HG02852 (cell line): ENCODE measurements around the gene SCGB1D2.
"Not testable (repeated sequence)": the region's sequence is repeated elsewhere in the genome, so short reads cannot be mapped to it uniquely, and the experiment has no call there.

Experiments used
- ATAC-seq: cut with Tn5 transposase; IDR thresholded peaks from one replicate; pipeline ENCODE4 v1.9.1; 2021; ENCODE audit warnings: mild to moderate bottlenecking, moderate library complexity; ENCODE audit not compliant: unreplicated experiment

SCGB1D2 gene

GRCh38 chr11:62242021-62242420, at the start of gene SCGB1D2:
SCGB1D2 (plus strand) TSS chr11:62242239; CDS start chr11:62242308, 69 bp downstream.
- ATAC-seq, result no peak

DNA sequence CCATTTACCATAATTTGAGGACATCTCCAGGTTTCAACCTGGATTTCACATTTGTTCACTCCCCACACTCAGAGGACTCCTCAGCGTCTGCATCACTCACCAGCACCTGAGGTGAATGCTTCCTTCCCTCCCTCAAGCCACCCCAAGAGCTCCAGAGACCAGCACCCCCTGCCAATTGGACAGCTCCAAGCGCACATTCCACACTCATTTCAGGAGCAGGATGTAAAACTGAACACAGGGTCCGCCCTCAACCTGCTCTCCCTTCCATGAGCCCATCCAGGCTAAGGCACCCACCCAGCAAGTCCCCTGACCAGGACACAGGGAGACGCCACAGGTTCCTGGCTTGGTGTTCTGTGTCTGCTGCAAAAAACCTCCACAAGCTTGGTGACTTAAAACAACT, 48.1 kb upstream of the SCGB1D2 start:
- no peak for ATAC-seq

GRCh38 chr11:62195010-62195409, 47.0 kb upstream of the SCGB1D2 start:
- not testable (repeated sequence) for ATAC-seq

DNA sequence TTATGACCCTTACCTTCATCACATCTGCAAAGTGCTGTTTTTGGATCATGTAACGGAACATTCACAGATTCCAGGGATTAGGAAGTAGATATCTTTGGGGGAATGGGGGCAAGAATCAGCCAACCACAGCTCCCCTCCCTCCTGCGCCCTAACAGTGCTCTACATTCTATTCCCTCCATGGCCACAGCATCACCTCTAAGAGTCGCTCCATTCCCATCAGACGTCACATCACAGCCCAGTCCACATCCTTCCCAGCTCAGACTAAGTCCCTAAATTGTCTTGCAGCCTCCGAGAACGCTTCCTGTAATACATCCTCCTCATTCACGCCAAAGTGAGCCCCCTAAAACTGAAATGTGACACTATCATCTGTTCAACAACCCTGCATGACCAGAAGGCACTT, 46.1 kb upstream of the SCGB1D2 start:
- no peak for ATAC-seq

GRCh38 chr11:62197400-62197799, 44.6 kb upstream of the SCGB1D2 start:
- ATAC-seq, result not testable (repeated sequence)

DNA sequence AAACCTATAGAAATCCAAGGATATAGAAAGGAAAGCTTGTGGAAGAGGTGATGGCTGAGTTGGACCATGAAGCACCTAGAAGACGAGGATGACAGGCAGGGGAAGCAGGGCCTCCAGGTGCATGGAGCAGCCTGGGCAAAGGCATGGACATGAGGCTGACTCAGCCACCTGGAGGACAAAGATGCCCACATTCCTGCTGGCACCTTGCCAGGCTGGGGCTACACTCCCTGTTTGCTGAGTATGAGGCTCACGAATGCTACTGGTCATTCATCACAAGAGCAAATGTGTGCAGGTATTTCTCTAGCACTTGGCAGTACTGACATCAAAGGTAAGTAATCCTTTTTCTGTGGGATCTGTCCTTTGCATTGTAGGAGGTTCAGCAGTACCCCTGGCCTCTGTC, 40.7 kb upstream of the SCGB1D2 start:
- no peak for ATAC-seq

GRCh38 chr11:62202910-62203309, 39.1 kb upstream of the SCGB1D2 start:
- ATAC-seq, result no peak

- no peak for ATAC-seq
These were observed 37.6 kb upstream of the SCGB1D2 start for GRCh38 chr11:62204430-62204829.

DNA sequence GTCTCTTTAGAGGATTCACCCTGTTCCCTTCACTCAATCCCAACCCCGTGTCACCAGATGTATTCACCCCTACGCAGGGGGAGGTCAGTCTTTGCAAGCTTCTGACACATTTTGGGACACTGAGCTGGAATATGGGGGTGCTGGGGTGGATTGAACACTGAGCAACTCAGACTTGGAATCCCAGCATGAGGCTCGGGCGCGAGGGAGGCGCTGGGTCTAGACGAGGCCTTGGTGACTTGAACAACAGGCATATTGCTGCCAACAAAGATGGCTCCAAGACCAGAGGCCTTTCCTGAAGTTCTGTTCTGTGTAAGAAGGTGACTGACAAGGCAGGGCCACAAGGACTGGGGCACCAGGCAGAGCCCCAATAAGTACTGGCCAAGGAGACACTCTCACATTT, 36.6 kb upstream of the SCGB1D2 start:
- no peak for ATAC-seq

DNA sequence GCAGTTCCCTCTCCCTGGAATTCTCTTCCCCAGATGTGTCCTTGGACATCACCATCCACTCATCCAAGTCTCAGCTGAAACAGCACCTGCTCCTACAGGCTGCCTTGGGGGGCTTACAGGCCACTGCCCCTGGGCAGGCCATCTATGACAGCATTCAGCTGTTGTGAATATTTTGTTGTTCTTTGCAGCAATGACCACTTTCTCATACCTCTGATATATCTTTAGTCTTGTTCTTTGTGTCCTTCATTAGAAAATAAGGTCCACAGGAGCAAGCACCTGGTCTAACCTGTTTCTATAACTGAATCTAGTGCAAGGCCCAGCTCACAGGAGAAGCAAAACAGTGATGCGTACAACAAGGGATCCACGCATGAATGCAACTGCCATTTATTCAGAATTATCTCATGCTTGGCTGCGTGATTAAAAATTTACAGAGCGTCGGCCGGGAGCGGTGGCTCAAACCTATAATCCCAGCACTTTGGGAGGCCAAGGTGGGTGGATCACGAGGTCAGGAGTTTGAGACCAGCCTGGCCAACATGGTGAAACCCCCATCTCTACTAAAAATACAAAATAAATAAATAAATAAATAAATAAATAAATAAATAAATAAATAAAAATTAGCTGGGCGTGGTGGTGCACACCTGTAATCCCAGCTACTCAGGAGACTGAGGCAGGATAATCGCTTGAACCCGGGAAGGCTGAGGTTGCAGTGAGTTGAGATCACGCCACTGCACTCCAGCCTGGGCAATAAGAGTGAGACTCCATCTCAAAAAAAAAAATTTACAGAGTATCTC, 35.6 kb upstream of the SCGB1D2 start:
- not testable (repeated sequence) for ATAC-seq

- ATAC-seq, result no peak
These were observed 33.3 kb upstream of the SCGB1D2 start for GRCh38 chr11:62208785-62209144.

DNA sequence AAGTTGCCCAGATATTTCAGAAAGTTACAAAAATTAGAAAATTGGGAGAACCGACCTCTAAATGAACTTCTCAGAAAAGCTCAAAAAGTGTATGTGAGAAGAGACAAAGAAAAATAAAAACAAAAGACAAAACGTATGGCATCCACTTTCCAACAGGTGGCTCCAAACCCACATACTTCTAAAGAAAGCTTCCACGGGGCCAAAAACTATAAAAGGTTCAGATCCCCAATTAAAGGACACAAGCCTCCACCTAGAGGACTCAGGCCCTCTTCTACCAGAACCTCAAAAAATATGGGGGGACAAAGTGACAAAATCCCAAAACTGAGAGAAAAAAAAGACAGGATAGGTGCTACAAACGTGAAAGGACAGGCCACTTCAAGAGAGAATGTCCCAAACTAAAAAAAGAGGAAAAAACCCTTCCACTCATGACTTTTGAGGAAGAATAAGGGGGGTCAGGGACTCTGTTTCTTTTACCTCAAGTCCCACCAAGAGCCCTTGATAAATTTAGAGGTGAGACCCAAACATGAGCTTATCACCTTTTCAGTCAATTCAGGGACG, 24.8 kb upstream of the SCGB1D2 start:
- no peak for ATAC-seq

- ATAC-seq, result no peak
These were observed 20.5 kb upstream of the SCGB1D2 start for GRCh38 chr11:62221498-62221897.

DNA sequence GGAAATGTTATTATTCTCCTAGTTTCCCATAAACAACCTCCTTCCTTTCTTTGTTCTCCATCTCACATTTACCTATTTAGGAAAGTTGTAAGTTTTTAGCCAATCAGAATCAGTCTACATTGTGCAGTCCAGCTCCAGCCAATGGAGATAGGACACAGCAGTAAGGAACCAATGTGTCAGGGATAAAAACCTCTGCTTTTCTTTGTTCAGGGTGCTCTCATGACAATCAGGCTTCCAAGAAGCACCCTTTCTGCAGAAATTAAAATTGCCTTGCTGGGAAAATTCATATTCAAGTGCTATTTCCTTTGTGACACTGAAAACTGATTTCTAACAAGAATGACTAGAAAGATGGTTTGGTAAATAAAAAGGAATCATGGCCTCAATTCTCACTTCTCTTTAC, 18.9 kb upstream of the SCGB1D2 start:
- no peak for ATAC-seq

GRCh38 chr11:62233730-62234129, 8.3 kb upstream of the SCGB1D2 start:
- no peak for ATAC-seq

- no peak for ATAC-seq
These were observed 5.9 kb upstream of the SCGB1D2 start for GRCh38 chr11:62236187-62236586.

DNA sequence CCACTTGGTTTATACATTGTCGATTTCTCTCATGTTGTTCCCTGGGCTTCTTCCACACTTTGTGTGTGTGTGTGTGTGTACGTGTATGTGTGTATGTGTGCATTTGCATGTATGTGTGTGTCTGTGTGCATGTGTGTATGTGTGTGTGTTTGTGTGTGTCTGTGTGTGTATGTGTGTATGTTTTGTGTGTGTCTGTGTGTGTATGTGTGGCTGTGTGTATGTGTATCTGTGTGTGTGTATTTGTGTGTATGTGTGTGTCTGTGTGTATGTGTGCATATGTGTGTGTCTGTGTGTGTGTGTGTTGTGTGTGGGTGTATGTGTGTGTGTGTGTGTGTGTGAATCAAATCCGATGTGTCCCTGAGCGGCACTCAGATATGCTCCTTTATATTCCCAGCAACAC, 4.5 kb upstream of the SCGB1D2 start:
- no peak for ATAC-seq

- ATAC-seq, result no peak
These were observed 3.9 kb upstream of the SCGB1D2 start for GRCh38 chr11:62238151-62238550.

DNA sequence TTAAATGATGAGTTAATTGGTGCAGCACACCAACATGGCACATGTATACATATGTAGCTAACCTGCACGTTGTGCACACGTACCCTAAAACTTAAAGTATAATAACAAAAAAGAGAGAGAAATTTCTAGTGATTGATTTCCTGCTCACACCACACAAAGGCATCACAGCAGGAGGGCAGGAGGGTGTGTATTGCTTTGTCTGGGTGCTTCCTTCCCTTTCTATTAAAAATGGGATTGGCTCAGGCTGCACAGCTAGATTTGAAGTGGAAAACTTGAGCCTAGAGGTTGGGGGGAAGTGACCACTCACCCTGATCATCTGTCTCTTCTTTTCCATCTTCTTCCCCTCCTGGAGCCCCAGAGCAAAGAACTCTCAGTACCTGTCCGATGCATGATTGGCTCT, 944 bp upstream of the SCGB1D2 start:
- ATAC-seq, result no peak

- no peak for ATAC-seq
These were observed 3.3 kb downstream of the SCGB1D2 start for GRCh38 chr11:62245271-62245753.

DNA sequence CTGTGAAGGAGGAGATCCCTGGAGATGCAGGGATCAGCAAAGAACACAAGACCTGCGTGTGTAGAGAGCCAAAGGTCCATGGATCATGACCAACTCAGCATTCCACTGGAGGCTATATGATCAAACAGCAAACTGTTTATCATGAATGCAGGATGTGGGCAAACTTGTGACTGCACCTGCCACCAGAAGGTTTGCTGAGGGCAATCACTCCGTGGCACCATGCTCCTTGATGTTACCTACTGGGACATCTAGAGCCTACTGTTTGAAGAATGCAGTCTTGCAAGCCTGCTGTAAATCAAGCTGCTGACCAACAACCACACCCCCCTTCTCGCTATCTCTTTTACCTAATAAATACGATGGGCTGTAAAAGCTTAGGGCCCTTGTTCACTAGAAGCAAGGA, 9.7 kb downstream of the SCGB1D2 start:
- no peak for ATAC-seq

GRCh38 chr11:62253999-62254542, 12.0 kb downstream of the SCGB1D2 start:
- no peak for ATAC-seq
